Measurements from ENCODE around the gene BHLHE23. TPM values are rescaled to one million over a fixed set of nuclear protein-coding genes. Genes with fewer than 3 reads are reported as not detected.

BHLHE23 gene
- polyA plus RNA-seq, 1 of the 3 experiments (the other 2 are of a cell fraction): not detected

DNA sequence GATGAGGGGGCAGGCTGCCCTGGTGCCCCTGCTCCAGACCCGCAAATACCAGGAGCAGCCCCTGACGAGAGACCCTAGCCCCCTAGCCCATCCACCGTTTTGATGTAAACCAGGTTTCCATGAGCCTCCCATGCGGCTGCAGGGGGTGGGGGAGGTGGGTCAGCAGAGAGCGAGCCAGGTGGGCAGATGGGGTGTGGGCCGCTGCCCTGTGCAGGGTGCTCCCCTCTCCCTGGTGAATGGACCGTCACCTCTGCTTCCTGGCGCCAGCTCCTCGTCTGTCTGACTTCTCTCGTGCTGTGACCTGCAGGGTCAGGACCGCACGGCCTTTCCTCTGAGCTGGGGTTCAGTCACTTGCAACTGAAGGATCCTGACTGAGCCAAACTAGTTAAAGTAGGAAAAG is 15.7 kb upstream of the BHLHE23 start:
- H3K36me3 ChIP-seq (replicated peaks in 1 of 2; ENCODE audit: control insufficient read depth in 1 of 2, insufficient read depth in 2 of 2, low read length in 1 of 2): no peaks in the 10 kb centered on the region

More for the DNA sequence above, 15.7 kb upstream of the BHLHE23 start:
- Histone ChIP-seq H3K4me1 (ENCODE audit: control insufficient read depth in 1 of 2, insufficient read depth in 2 of 2, low read depth in 1 of 2, low read length in 1 of 2) (no peaks in the 10 kb centered on the region; a peak in 1 of 4 replicates), H3K9me3 (no peaks in the 10 kb centered on the region), H4K20me1 (ENCODE audit: insufficient read depth) (no peaks in the 10 kb centered on the region), H3K9ac (no peak overlapping the region), H3F3A (replicated peaks; ENCODE audit: insufficient read depth) (no peaks in the 10 kb centered on the region), H3K9me2 (no peaks in the 10 kb centered on the region), H3K27me3 (ENCODE audit: insufficient read depth) (peaks cover 94% of the 10 kb centered on the region), H3K4me2 (no peak overlapping the region), H3K27ac (ENCODE audit: low read depth in 2 of 2, low read length in 1 of 2) (no peak overlapping the region), H3K4me3 (ENCODE audit: low read depth in 2 of 2, low read length in 1 of 2) (no peak overlapping the region), H2AFZ (ENCODE audit: low read depth) (no peak overlapping the region), H3K79me2 (ENCODE audit: insufficient read depth) (no peaks in the 10 kb centered on the region)
- TF ChIP-seq RFX5 (IDR thresholded peaks at IDR 0.05; ENCODE audit: low read length): no peak
- no peak for TF ChIP-seq TAF1 (IDR thresholded peaks at IDR 0.05; ENCODE audit: borderline replicate concordance, low read depth, low read length)
- TF ChIP-seq, protein P1, sequence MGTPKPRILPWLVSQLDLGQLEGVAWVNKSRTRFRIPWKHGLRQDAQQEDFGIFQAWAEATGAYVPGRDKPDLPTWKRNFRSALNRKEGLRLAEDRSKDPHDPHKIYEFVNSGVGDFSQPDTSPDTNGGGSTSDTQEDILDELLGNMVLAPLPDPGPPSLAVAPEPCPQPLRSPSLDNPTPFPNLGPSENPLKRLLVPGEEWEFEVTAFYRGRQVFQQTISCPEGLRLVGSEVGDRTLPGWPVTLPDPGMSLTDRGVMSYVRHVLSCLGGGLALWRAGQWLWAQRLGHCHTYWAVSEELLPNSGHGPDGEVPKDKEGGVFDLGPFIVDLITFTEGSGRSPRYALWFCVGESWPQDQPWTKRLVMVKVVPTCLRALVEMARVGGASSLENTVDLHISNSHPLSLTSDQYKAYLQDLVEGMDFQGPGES (IDR thresholded peaks at IDR 0.05; ENCODE audit: low read depth, low read length): no peak
- no peak for TF ChIP-seq CHD2 (IDR thresholded peaks at IDR 0.05; ENCODE audit: low read length, partially characterized antibody)
- TF ChIP-seq NFIC (IDR thresholded peaks at IDR 0.05; ENCODE audit: borderline replicate concordance): no peak
- TF ChIP-seq, protein P2, sequence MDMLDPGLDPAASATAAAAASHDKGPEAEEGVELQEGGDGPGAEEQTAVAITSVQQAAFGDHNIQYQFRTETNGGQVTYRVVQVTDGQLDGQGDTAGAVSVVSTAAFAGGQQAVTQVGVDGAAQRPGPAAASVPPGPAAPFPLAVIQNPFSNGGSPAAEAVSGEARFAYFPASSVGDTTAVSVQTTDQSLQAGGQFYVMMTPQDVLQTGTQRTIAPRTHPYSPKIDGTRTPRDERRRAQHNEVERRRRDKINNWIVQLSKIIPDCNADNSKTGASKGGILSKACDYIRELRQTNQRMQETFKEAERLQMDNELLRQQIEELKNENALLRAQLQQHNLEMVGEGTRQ (IDR thresholded peaks at IDR 0.05; ENCODE audit: borderline replicate concordance, low read depth, low read length): no peak
- TF ChIP-seq SMC3 (IDR thresholded peaks at IDR 0.05; ENCODE audit: low read depth, low read length): no peak
- TF ChIP-seq, protein P3, sequence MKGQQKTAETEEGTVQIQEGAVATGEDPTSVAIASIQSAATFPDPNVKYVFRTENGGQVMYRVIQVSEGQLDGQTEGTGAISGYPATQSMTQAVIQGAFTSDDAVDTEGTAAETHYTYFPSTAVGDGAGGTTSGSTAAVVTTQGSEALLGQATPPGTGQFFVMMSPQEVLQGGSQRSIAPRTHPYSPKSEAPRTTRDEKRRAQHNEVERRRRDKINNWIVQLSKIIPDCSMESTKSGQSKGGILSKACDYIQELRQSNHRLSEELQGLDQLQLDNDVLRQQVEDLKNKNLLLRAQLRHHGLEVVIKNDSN (IDR thresholded peaks at IDR 0.05; ENCODE audit: borderline replicate concordance, low read depth): no peak
- TF ChIP-seq ELF1 (IDR thresholded peaks at IDR 0.05): no peak
- TF ChIP-seq, protein P4, sequence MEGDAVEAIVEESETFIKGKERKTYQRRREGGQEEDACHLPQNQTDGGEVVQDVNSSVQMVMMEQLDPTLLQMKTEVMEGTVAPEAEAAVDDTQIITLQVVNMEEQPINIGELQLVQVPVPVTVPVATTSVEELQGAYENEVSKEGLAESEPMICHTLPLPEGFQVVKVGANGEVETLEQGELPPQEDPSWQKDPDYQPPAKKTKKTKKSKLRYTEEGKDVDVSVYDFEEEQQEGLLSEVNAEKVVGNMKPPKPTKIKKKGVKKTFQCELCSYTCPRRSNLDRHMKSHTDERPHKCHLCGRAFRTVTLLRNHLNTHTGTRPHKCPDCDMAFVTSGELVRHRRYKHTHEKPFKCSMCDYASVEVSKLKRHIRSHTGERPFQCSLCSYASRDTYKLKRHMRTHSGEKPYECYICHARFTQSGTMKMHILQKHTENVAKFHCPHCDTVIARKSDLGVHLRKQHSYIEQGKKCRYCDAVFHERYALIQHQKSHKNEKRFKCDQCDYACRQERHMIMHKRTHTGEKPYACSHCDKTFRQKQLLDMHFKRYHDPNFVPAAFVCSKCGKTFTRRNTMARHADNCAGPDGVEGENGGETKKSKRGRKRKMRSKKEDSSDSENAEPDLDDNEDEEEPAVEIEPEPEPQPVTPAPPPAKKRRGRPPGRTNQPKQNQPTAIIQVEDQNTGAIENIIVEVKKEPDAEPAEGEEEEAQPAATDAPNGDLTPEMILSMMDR (IDR thresholded peaks at IDR 0.05): no peak
- DNase-seq: no peak
- CTCF ChIA-PET: interaction anchor here (0.7 to 5.7 kb wide), 4 partner anchors 14 to 200 kb away, joined by 3 to 28 read pairs (median 6); no protein-coding TSS in a partner anchor
- POLR2A ChIA-PET: no interaction called here
- 12% methylated on average over 4 of the region's 12 CpGs for WGBS (ENCODE audit: low lambda C conversion rate)

Measured in SK-N-SH (cell line).